Esophagus squamous epithelium (tissue), 5 donors: ENCODE results near the gene IL27RA. TPM values are rescaled to one million over a fixed set of nuclear protein-coding genes. Genes with fewer than 3 reads are reported as not detected.

Experiments
- DNase-seq: peaks from one replicate; lab custom pipeline; 2025; lab: John Stamatoyannopoulos, UW
- H3K27ac ChIP-seq, 4 donors: fragments of 200-600 bp; sonication (generic); one replicate each; pipeline ENCODE4 v1.5.1; 2016 to 2019; ENCODE audit warnings: mild to moderate bottlenecking in 1 of 4
- H3K27me3 ChIP-seq, 4 donors: fragments of 200-600 bp; sonication (generic); 1 replicate in 3 of 4; 2 replicates in 1 of 4; pipeline versions ENCODE4 v1.5.1 to v1.6.0; 2017 to 2021; ENCODE audit warnings: antibody characterized with exemption in 1 of 4
- H3K36me3 ChIP-seq, 3 donors: fragments of 200-600 bp; sonication (generic); one replicate each; pipeline ENCODE4 v1.5.1; 2016 to 2019
- H3K4me1 ChIP-seq, 3 donors: fragments of 200-600 bp; sonication (generic); one replicate each; pipeline ENCODE4 v1.5.1; 2017 to 2019
- H3K4me3 ChIP-seq, 4 donors: fragments of 200-600 bp; sonication (generic); 1 replicate in 3 of 4; 2 replicates in 1 of 4; pipeline ENCODE4 v1.5.1; 2016 to 2019; ENCODE audit warnings: mild to moderate bottlenecking in 2 of 4, moderate library complexity in 1 of 4
- H3K9me3 ChIP-seq, 3 donors: fragments of 200-600 bp; sonication (generic); one replicate each; pipeline ENCODE4 v1.5.1; 2016 to 2019
- CTCF ChIP-seq, 6 experiments: fragments of 450-650 bp in 4 of 6; fragments of 200-600 bp in 2 of 6; sonication (generic) in 2 of 6; IDR thresholded peaks; one replicate each; pipeline ENCODE4 v1.5.1; 2016 to 2019; ENCODE audit warnings: antibody characterized with exemption in 6 of 6, mild to moderate bottlenecking in 4 of 6, moderate library complexity in 4 of 6
- POLR2A ChIP-seq, 4 donors: fragments of 450-650 bp; IDR thresholded peaks; one replicate each; pipeline ENCODE4 v1.6.1; 2017; ENCODE audit warnings: antibody characterized with exemption in 4 of 4, mild to moderate bottlenecking in 4 of 4, moderate library complexity in 3 of 4
- WGBS, 2 donors: methylation state at CpG; one replicate each; pipeline ENCODE4 v1.1.5; 2018; 5-methylcytosine and 5-hydroxymethylcytosine counted together
- intact Hi-C: fragments of 100-400 bp; cut with DNase I; formaldehyde crosslinking; loops from one replicate; pipeline ENCODE4 v1.15.0; 2022
- total RNA-seq, 4 donors: library from RNA; depleted of rRNA; stranded (reverse); fragments of >200 nt; gene quantifications; one replicate each; pipeline ENCODE4 v1.1.0, GENCODE V29; 2016
- donor health status: DM: yes; HTN: yes; CAD: no.

The IL27RA gene
- total RNA-seq, 4 donors from 2014 or later = 0.83 to 4.9 (median 2.1) TPM

- Histone ChIP-seq H3K27me3 (peaks cover 0 to 56% (median 6%) of the 10 kb centered on the region in 4 donors), H3K27ac (no peak overlapping the region), H3K36me3 (no peaks in the 10 kb centered on the region), H3K4me3 (no peak overlapping the region), H3K9me3 (no peaks in the 10 kb centered on the region), H3K4me1 (peaks cover 4 to 17% (median 6%) of the 10 kb centered on the region in 3 donors)
- TF ChIP-seq CTCF (IDR thresholded peaks at IDR 0.05) = no peak
- no peak for TF ChIP-seq POLR2A (IDR thresholded peaks at IDR 0.05)
- intact Hi-C loops = no loop called here
- no peak for DNase-seq
- 69 to 76% methylated on average over 6 to 7 of the region's 7 CpGs for WGBS, 2 donors
Measured at GRCh38 chr19:14063105-14063504, 31.5 kb downstream of the IL27RA start.

DNA sequence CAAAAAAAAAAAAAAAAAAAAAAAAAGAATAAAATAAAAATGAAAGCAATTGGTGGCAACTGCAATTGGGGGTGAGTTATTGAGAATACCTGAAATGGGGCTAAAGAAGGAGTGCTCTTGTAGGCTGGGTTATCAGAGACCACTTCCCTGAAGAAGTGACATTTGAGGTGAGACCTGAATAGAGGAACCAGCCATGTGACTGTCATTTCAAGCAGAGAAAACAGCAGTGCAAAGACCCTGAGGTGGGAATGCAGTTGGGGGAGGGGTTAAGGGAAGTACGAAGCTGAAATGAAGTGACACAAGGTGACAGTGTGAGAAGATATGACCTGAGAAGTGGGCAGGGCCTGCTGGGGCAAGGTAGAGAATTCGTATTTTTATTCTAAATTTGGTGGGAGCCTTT lies 34.6 kb downstream of the IL27RA start:
- Histone ChIP-seq H3K4me3 (no peak overlapping the region), H3K9me3 (no peaks in the 10 kb centered on the region), H3K4me1 (peaks cover 0 to 8% (median 6%) of the 10 kb centered on the region in 3 donors), H3K36me3 (no peaks in the 10 kb centered on the region), H3K27me3 (peaks cover 0 to 25% (median 0%) of the 10 kb centered on the region in 4 donors), H3K27ac (no peak overlapping the region)
- 57 to 75% methylated on average over 2 of the region's 2 CpGs for WGBS, 2 donors
- DNase-seq = no peak
- intact Hi-C loops = no loop called here
- TF ChIP-seq POLR2A (IDR thresholded peaks at IDR 0.05) = no peak
- TF ChIP-seq CTCF (IDR thresholded peaks at IDR 0.05) = no peak

GRCh38 chr19:14070268-14071050 lies 38.9 kb downstream of the IL27RA start:
- Histone ChIP-seq H3K36me3 (no peaks in the 10 kb centered on the region), H3K4me3 (no peak overlapping the region), H3K4me1 (peaks cover 17 to 36% (median 21%) of the 10 kb centered on the region in 3 donors), H3K9me3 (no peaks in the 10 kb centered on the region), H3K27me3 (no peaks in the 10 kb centered on the region), H3K27ac (no peak overlapping the region)
- intact Hi-C loops = loop anchor here (10.0 kb wide), 1 partner anchor 186 kb away; no protein-coding TSS in a partner anchor
- 87 to 90% methylated on average over 15 to 35 of the region's 43 CpGs for WGBS, 2 donors
- no peak for DNase-seq
- TF ChIP-seq POLR2A (IDR thresholded peaks at IDR 0.05) (no peak), CTCF (IDR thresholded peaks at IDR 0.05) (no peak)

DNA sequence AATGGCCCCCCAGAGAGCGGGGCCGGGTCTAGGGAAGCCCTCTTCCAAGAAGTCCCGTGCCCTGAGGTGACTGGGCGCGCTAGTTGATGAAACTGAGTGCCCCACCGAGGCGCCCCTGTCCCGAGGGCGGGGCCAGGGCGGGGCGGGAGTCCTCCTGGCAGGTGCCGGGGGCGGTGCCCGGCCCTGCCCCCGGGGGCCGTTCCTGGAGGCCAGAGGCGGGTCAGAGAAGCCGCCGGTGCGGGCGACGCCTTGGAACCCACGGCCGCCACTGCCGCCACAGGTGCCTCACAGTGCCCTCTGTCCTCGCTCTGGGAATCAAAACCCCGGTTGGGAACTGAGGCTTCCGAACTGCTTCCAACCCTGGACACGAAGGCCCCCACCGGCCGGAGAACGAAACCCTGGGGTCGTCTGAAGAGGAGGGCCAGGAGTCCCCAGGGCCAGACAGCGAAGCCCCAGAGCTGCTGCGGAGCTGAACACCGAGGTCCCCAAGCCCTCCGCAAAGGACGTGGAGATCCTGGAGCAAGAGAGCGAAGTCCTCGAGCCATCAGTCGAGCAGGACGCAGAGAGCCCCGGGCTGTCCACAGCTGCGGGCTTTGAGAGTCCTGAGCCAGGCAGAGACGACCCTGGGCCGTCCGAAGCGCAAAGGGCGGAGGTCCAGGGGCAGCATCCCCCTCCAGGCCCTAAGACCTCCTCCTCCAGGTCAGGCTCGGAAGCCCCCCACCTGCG lies 41.1 kb downstream of the IL27RA start, which contains the start of gene MISP3:
Gene MISP3, plus strand, starts transcription at position 252 of the 726 bp plus-strand sequence. CDS start 524 bp downstream, outside the sequence.
- intact Hi-C loops = loop anchor here (10.0 kb wide), 1 partner anchor 188 kb away; no protein-coding TSS in a partner anchor
- H3K4me3 ChIP-seq = peak within 1 kb of the TSS; percentile 52 to 78 (median 72)
- H3K27me3 ChIP-seq = no peaks in the 10 kb centered on the region
- no peaks in the 10 kb centered on the region for H3K36me3 ChIP-seq
- peak within 1 kb of the TSS; percentile 91 to 97 (median 95) for H3K27ac ChIP-seq
- no peaks in the 10 kb centered on the region for H3K9me3 ChIP-seq
- H3K4me1 ChIP-seq = peaks cover 21 to 41% (median 22%) of the 10 kb centered on the region in 3 donors
- no peak for DNase-seq
- TF ChIP-seq POLR2A (IDR thresholded peaks at IDR 0.05) = no peak
- no peak for TF ChIP-seq CTCF (IDR thresholded peaks at IDR 0.05)
- WGBS, 2 donors = no CpG with 5 or more reads among the region's 51 CpGs
